ENCODE data around the gene DOCK10.

DOCK10 gene

DNA sequence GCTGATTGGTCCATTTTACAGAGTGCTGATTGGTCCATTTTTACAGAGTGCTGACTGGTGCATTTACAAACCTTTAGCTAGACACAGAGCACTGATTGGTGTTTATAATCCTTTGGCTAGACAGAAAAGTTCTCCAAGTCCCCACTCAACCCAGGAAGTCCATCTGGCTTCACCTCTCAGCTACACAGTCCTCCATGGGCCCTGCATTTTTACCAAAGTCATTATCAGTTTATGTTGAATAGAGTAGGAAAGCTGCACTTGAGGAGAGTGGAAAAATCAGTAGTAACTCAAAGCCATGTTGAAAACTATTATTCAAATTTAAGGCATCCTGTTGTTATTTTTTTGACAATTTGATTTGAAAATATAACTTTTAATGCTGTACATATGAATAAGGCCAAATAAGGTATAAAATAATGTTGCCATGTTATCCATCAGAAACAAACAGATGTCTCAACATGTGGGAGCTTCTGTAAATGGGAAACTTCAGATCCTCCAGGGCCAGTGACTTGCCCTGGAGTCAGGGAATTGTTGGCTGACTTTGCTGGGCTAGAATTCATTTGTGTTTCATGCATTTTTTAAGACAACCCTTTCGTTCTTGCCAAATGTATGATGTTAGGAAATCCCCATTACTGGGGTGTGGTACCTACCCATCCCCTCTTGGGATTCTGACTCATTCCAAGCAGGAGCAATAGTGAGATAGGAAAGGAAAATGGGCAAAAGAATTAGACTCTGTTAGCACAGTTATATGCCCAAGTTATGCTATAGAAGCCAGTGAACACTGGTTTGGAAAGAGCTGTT lies 288.3 kb downstream of the DOCK10 start:
- DNase-seq = no peak

DNA sequence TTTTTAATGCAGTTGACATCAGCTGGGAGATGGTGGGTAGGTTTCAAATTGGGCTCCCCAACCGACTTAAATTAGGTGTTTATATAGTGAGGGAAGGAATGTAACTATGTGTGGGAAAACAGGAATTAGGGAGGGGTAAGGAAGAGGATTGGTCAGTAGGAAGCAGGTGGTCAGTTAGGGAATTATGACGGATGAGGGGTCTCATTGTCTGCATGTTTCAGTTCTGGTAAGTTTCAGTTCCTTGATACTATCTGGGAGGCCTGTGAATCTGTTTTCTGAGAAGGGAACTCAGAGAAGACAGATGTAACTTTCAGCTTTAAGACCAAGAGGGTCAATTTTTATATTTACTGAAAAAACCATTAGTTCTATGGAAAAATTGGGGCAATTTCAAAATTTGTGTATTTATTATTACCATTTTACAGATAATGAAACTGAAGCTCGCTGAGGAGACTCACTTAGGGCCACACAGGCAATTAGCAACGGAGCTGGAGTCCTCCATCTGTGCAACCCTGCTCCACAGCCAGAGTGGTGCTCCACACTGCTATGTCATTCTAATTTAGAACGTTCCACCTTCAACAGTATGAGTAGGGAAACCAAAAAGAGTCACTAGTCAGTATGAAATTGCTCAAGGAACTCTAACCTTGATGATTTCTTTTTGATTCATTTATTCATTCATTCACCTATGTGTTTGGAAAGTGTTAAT lies 290.1 kb downstream of the DOCK10 start:
- no peak for DNase-seq

DNA sequence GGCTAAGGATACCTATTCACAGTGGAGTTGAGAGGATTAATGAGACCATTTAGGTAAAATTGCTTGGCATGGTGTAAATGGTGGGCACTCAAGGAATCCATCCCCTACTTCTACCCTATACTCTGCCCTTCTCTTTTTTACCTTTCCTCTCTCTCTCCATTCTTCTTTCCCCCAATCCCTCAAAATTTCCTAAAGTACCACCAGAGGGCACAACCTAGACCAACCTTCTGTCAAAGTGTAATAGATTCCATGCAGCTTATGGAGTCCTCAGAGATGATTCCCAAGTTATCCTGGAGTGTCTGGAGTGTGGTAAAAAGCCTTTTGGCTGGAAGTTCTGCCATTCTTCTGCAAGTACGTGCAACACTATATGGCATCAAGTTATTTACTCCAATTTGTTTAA lies 293.1 kb downstream of the DOCK10 start:
- DNase-seq = no peak

DNA sequence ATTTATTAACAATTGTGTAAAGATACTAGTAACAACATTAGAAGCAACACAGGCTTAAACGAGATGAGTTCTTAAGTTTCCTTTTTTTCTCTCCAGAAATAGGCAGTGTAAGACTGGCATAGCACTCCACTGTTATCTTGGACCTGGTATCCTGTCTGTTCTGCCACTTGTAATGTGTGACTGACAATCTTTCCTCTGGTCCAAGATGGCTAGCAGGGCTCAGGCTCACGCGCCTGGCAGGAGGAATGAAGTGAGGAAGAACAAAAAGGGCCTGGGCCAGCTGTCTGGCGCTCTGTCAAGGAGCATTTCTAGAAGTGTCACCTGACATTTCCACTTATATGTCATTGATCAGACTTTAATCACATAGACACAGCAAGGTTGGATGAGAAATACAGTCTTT lies 294.5 kb downstream of the DOCK10 start:
- no peak for DNase-seq

DNA sequence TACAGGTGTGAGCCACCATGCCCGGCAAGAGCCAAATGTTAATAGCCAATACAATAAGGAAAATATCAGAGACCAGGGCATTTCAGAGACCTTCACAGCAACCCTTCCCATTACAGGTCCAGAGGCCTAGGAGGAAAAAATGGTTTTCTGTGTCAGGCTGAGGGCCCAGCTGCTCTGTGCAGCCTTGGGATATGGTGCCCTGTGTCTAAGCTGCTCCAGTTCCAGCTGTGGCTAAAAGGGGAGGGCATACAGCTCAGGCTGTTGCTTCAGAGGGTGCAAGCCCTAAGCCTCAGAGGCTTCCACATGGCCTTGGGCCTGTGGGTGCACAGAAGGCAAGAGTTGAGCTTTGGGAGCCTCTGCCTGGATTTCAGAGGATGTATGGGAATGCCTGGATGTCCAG lies 306.0 kb downstream of the DOCK10 start:
- no peak for DNase-seq

DNA sequence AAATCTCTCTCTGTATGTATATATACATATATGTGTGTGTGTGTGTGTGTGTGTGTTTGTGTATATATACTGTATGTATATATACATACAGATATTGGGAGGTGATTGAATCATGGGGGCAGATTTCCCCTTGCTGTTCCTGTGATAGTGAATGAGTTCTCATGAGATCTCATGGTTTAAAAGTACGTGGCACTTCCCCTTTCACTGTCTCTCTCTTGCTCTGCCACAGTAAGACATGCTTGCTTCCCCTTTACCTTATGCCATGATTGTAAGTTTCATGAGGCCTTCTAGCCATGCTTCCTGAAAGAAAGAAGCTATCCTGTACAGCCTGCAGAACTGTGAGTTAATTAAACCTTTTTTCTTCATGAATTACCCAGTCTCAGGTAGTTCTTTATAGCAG lies 307.3 kb downstream of the DOCK10 start:
- no peak for DNase-seq

DNA sequence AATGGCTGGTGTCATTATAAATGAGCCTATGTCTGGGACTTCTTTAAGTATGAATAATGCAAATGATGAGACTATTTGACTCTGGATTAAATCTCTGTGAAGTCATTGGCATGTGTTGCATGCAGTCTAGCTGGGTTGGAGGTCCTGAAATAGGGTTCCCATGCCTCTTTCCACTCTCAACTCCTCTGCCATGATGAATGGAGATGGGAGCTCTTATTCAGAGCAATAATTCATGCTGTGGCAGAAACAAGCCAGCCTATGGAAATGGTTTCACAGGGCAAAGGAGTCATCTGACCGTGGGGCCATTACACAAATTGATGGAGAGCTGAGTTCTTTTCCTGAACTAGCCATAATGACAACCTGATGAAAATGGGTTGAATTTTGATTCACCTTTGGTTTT lies 310.6 kb downstream of the DOCK10 start:
- no peak for DNase-seq

DNA sequence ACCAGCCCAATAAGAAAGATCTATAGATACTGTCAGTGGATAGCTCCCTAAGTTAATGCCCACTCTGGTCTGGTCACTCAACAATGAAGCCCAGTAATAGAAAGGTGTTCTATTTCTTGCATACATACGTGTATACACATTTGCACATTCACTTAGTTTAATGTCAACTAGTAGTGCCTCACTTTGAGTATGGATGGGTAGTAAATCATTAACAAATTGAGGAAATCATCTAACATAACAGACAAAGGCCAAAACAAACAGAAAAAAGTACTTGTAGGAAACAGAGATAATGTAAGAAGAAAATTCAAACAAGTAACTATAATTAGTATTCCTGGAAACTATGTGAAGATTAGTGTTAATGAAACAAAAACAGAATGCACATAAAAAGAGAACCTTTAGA lies 312.8 kb downstream of the DOCK10 start:
- no peak for DNase-seq

DNA sequence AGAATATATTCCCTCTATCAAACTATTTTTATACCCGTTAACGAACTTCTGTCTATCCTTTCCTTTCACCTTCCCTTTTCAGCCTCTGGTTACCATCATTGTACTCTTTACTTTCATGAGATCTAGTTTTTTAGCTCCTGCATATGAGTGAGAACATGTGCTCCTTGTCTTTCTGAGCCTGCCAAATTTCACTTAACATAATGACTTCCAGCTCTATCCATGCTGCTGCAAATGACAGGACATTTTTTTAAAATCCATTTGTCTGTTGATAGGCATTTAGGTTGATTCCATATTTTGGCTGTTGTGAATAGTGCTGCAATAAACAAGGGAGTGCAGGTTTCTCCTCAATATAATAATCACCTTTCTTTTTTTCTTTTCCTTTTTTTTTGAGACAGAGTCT lies 317.9 kb downstream of the DOCK10 start:
- no peak for DNase-seq

DNA sequence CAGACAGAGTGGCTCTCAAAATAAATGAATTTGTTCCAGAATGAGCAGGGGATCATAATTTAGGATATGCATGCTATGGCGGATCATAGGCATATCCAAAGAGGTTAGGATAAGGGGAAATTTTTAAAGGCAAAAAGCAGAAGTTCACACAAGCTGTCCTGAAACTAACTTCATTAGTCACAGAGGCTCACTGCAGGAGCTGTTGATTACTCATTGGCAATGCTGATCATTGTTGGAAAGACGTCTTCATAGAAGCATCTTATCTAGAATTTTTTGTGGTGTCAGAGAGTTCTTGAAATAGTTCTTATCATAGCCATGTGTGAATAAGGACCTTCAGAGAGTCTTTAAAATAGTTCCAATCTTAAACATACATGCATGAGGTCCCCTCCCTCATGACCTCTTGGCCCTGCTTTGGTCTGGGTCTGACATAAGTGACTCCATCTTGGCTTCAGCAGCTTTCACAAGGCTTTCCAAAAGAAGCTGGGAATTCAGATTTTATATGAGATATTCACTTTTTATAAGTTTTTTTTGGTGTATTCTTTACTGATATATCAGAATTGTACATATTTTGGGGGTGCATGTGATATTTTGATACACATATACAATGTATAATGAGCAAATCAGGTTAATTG lies 318.6 kb downstream of the DOCK10 start:
- no peak for DNase-seq

DNA sequence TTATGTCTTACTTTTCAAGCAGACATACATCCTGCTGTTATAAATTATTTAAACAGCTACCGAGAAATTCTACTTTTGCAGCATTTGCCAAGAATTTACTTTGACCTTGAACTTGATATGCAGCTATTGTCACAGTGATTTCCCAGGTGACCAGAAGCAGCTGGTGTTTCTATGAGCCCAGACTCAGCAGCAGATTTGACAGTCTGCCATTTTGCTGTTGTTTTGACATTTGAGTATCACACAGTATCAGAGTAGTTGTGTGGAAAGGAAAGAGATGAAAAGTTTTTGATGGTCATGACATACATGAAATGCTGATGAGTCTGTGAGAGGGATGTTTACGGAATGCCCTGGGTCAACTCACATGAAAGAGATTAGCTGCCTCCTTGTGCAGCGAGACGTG lies 319.5 kb downstream of the DOCK10 start:
- DNase-seq = no peak

DNA sequence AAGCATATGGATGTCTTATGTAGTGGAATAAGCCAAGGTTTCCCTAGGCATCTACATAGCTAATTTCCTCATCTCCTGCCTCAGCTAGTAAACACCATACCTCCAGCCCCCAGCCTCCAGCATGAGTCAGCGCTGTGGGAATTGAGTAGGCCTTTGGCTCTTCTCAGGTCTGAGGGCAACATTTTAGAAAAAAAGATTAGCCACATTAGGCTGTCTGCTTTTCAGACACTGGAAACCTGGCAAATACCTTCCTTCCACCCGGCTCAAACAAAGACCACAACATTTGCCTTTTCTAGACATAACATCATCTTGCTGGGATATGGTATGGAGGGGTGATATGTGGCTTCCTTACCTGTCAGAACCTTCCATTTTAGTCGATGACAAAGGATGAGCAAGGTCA lies 320.0 kb downstream of the DOCK10 start:
- DNase-seq = no peak

DNA sequence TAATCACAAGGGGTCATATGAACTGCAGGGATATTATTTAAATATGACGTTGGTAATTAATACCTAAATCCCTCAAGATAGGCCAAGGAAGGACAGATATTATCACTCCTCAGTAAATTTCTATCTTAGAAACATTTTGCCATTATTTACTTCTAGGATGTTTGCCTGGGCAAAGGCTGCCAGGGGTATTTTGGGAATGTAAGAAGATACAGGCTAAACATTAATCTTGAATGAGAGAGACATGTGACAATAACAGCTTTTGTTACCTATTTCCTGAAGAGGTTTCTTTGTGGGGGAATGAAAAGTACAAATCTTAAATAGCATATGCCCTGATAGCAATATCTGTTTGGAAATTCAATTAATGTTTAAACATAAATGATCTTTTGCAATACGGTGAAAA lies 325.3 kb downstream of the DOCK10 start:
- no peak for DNase-seq

DNA sequence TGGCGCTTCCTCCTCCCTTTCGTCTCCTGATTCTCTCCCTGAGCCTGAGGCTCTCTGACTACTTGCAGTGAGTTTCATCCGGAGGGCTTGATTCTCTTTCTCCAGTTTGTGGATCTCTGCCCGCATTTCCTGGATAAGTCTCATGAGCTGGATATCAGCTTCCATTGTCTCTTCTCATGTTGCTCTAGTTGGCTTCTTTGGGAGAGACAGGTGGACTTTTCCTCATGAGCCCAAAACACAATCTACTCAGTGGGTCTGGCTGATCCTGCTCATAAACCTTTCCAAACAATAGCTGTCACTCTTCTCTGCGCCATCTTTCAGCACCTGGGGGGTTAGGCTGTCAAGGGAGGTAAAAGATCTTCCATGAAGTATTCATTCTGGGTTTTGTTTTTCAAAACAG lies 326.1 kb downstream of the DOCK10 start, which contains the start of gene CCDC195:
CCDC195 (minus strand) TSS at position 165 of the 400 bp plus-strand sequence; CDS start at position 165, 0 bp downstream.
- DNase-seq = no peak
